ENCODE measurements around the gene SGMS1.

The SGMS1 gene

DNA sequence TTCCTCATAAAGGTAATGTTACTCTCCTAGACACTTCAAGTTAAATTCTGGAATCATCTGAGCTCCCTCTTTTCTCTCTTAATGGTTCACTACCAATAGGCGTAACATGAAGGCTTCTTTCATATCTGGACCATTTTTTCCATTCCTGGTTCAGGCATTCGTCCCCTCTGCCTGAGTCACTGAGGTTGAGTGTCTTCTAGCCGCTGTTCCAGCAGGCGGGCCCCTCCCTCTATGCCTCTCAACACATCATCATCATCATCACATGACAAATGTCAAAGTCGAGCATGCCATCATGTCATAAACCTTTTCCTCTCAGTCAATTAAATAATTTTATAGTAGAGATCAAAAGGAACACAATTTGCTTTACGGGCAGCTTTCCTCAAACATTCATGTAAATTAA, 203.6 kb downstream of the SGMS1 start:
- no peaks in the 10 kb centered on the region for H3K36me3 ChIP-seq (ENCODE audit: insufficient read depth, low read length)
- no peaks in the 10 kb centered on the region for H3K9me2 ChIP-seq (ENCODE audit: low read depth, low read length)
- H3F3A ChIP-seq (ENCODE audit: insufficient read depth, low read length), result no peaks in the 10 kb centered on the region
- TF ChIP-seq, protein P1, sequence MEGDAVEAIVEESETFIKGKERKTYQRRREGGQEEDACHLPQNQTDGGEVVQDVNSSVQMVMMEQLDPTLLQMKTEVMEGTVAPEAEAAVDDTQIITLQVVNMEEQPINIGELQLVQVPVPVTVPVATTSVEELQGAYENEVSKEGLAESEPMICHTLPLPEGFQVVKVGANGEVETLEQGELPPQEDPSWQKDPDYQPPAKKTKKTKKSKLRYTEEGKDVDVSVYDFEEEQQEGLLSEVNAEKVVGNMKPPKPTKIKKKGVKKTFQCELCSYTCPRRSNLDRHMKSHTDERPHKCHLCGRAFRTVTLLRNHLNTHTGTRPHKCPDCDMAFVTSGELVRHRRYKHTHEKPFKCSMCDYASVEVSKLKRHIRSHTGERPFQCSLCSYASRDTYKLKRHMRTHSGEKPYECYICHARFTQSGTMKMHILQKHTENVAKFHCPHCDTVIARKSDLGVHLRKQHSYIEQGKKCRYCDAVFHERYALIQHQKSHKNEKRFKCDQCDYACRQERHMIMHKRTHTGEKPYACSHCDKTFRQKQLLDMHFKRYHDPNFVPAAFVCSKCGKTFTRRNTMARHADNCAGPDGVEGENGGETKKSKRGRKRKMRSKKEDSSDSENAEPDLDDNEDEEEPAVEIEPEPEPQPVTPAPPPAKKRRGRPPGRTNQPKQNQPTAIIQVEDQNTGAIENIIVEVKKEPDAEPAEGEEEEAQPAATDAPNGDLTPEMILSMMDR (IDR thresholded peaks at IDR 0.05; ENCODE audit: low read length), result no peak
- TF ChIP-seq EZH2 (IDR thresholded peaks at IDR 0.05; ENCODE audit: borderline replicate concordance, low read length), result no peak
- no peaks in the 10 kb centered on the region for H3K9me3 ChIP-seq (ENCODE audit: low read length)
- H3K27me3 ChIP-seq (ENCODE audit: insufficient read depth, low read length), result no peaks in the 10 kb centered on the region
- H4K20me1 ChIP-seq (ENCODE audit: insufficient read depth, low read length), result peaks cover 2% of the 10 kb centered on the region; the same call in 1 of the 2 replicates
- no peak overlapping the region for H3K4me3 ChIP-seq (ENCODE audit: low read depth, low read length, poor library complexity, severe bottlenecking)
- no peak overlapping the region for H3K9ac ChIP-seq (ENCODE audit: low read length)
- H3K4me2 ChIP-seq (ENCODE audit: low read length), result no peak overlapping the region
- no peaks in the 10 kb centered on the region for H3K79me2 ChIP-seq (ENCODE audit: insufficient read depth, low read length)
- peaks cover 20% of the 10 kb centered on the region for H3K4me1 ChIP-seq (ENCODE audit: insufficient read depth, low read length, severe bottlenecking)
- no peak overlapping the region for H3K27ac ChIP-seq (ENCODE audit: low read depth, low read length, poor library complexity, severe bottlenecking)
- no peak overlapping the region for H2AFZ ChIP-seq (ENCODE audit: low read length)

DNA sequence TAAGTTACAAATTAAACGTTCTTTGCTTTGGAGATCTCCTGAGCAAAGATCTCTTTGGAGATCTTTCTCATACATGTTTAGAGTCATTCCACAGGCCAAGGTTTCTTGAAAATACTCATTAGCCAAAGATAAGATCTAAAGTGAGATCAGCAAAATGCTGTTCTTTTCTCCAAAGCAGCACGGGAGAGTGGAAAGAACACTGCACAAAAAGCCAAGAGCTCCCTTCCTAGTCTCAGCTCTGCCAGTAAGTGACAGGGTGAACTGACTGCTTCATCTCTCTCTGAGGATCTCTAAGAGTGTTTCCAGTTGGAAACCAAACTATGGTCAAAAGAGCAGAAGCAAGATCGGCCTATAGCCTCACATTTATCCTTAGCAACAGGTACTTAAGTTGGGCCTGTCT, 204.0 kb downstream of the SGMS1 start:
- Histone ChIP-seq H3K4me2 (ENCODE audit: low read length) (no peak overlapping the region), H2AFZ (ENCODE audit: low read length) (no peak overlapping the region), H3K27ac (ENCODE audit: low read depth, low read length, poor library complexity, severe bottlenecking) (no peak overlapping the region), H4K20me1 (ENCODE audit: insufficient read depth, low read length) (peaks cover 2% of the 10 kb centered on the region; the same call in 1 of the 2 replicates), H3F3A (ENCODE audit: insufficient read depth, low read length) (no peaks in the 10 kb centered on the region), H3K4me1 (ENCODE audit: insufficient read depth, low read length, severe bottlenecking) (peaks cover 20% of the 10 kb centered on the region), H3K79me2 (ENCODE audit: insufficient read depth, low read length) (no peaks in the 10 kb centered on the region), H3K36me3 (ENCODE audit: insufficient read depth, low read length) (no peaks in the 10 kb centered on the region), H3K9ac (ENCODE audit: low read length) (no peak overlapping the region), H3K4me3 (ENCODE audit: low read depth, low read length, poor library complexity, severe bottlenecking) (no peak overlapping the region), H3K9me2 (ENCODE audit: low read depth, low read length) (no peaks in the 10 kb centered on the region), H3K27me3 (ENCODE audit: insufficient read depth, low read length) (no peaks in the 10 kb centered on the region), H3K9me3 (ENCODE audit: low read length) (no peaks in the 10 kb centered on the region)
- TF ChIP-seq, protein P1 (IDR thresholded peaks at IDR 0.05; ENCODE audit: low read length), result no peak

DNA sequence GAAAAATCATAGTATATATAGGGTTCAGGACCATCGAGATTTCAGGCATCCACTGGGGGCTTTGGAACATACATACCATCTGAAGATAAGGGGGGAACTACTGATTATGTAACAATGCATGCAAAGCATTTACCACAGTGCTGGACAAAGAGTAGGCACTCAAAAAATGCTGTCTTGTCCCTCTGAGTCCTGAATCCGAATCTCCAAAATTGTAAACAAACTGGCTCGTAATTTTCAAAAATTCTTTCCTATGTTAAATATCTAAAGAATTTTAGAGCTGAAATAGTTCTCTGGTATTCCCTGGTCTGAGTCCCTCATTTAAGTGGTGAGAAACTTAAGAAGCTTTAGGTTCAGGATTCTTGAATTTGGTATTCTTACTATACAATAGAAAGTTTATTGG, 204.7 kb downstream of the SGMS1 start:
- peaks cover 20% of the 10 kb centered on the region for H3K4me1 ChIP-seq (ENCODE audit: insufficient read depth, low read length, severe bottlenecking)
- peaks cover 2% of the 10 kb centered on the region; the same call in 1 of the 2 replicates for H4K20me1 ChIP-seq (ENCODE audit: insufficient read depth, low read length)
- H3K9ac ChIP-seq (ENCODE audit: low read length), result no peak overlapping the region
- no peaks in the 10 kb centered on the region for H3F3A ChIP-seq (ENCODE audit: insufficient read depth, low read length)
- no peaks in the 10 kb centered on the region for H3K79me2 ChIP-seq (ENCODE audit: insufficient read depth, low read length)
- no peak overlapping the region for H3K4me2 ChIP-seq (ENCODE audit: low read length)
- H3K27me3 ChIP-seq (ENCODE audit: insufficient read depth, low read length), result no peaks in the 10 kb centered on the region
- H3K27ac ChIP-seq (ENCODE audit: low read depth, low read length, poor library complexity, severe bottlenecking), result no peak overlapping the region
- H3K36me3 ChIP-seq (ENCODE audit: insufficient read depth, low read length), result no peaks in the 10 kb centered on the region
- H3K4me3 ChIP-seq (ENCODE audit: low read depth, low read length, poor library complexity, severe bottlenecking), result no peak overlapping the region
- TF ChIP-seq, protein P1 (IDR thresholded peaks at IDR 0.05; ENCODE audit: low read length), result no peak
- no peak for TF ChIP-seq EZH2 (IDR thresholded peaks at IDR 0.05; ENCODE audit: borderline replicate concordance, low read length)
- H3K9me2 ChIP-seq (ENCODE audit: low read depth, low read length), result no peaks in the 10 kb centered on the region
- H3K9me3 ChIP-seq (ENCODE audit: low read length), result no peaks in the 10 kb centered on the region
- H2AFZ ChIP-seq (ENCODE audit: low read length), result no peak overlapping the region

Measured in OCI-LY1 (cell line).